H1 (cell line): ENCODE data around the gene GFI1B. TPM values are rescaled to one million over a fixed set of nuclear protein-coding genes. Genes with fewer than 3 reads are reported as not detected.

Experiments used
- CBX5 ChIP-seq: fragments of 300-800, 300-1000 bp; sonication (generic); IDR thresholded peaks from 2 replicates; pipeline ENCODE4 v1.7.1; 2016; ENCODE audit warnings: antibody characterized with exemption, low read length, low read depth
- CHD1 ChIP-seq: IDR thresholded peaks from 2 replicates; pipeline ENCODE4 v1.6.1; 2012; ENCODE audit warnings: low read depth, low read length, improper control_type of control experiment
- CHD2 ChIP-seq: IDR thresholded peaks from 2 replicates; pipeline ENCODE4 v1.6.1; 2012; ENCODE audit warnings: low read length, improper control_type of control experiment
- FOSL1 ChIP-seq: IDR thresholded peaks from 2 replicates; pipeline ENCODE4 v1.6.1; 2011; ENCODE audit warnings: mild to moderate bottlenecking, low read depth, low read length, moderate library complexity; ENCODE audit not compliant: insufficient read depth
- MAFK ChIP-seq: IDR thresholded peaks from 2 replicates; pipeline ENCODE4 v1.6.1; 2012; ENCODE audit warnings: low read depth, mild to moderate bottlenecking, improper control_type of control experiment, low read length
- POU5F1 ChIP-seq: IDR thresholded peaks from 2 replicates; pipeline ENCODE4 v1.6.1; 2011; ENCODE audit warnings: low read depth, mild to moderate bottlenecking, low read length, moderate library complexity
- RFX5 ChIP-seq: IDR thresholded peaks from 2 replicates; pipeline ENCODE4 v1.6.1; 2011; ENCODE audit warnings: low read depth, low read length, improper control_type of control experiment, borderline replicate concordance
- TAF1 ChIP-seq: IDR thresholded peaks from 2 replicates; pipeline ENCODE4 v1.6.1; 2011; ENCODE audit warnings: mild to moderate bottlenecking, low read depth, low read length
- ZNF274 ChIP-seq: IDR thresholded peaks from 2 replicates; pipeline ENCODE4 v1.7.0; 2012; ENCODE audit warnings: low read length, borderline replicate concordance; ENCODE audit errors: extremely low read depth
- polyA plus RNA-seq, 7 experiments: library from polyadenylated mRNA; depleted of rRNA in 3 of 7; stranded (reverse) in 5 of 7; unstranded in 2 of 7; fragments of >200 nt in 5 of 7; fragments of 200-250 nt in 2 of 7; gene quantifications; 1 replicate in 5 of 7; 2 replicates in 1 of 7; 4 replicates in 1 of 7; pipeline versions ENCODE4 v1.2.1 to v1.2.3, GENCODE V29; 2011 to 2013; ENCODE audit warnings: missing spikeins in 2 of 7, mixed read lengths in 2 of 7
- total RNA-seq: library from RNA; stranded (reverse); fragmentation: NEBNext Ultra II Directional; extraction: Animal tissue kit (Norgen Biotek cat#: 25700); gene quantifications from 2 replicates; pipeline ENCODE4 v1.2.1, GENCODE V29; 2021
- TF ChIP-seq, protein P1 (sequence below): fragments of 300-600 bp; sonication (generic); IDR thresholded peaks from 2 replicates; pipeline ENCODE4 v1.7.1; 2012; ENCODE audit warnings: low read length, moderate library complexity, mild to moderate bottlenecking, inconsistent platforms; ENCODE audit not compliant: insufficient replicate concordance

Gene GFI1B
- total and polyA plus RNA-seq, 2 of the 8 experiments (the other 6 are each of a cell fraction or from before 2014, with no cell fraction given): 0.09 to 0.11 TPM

DNA sequence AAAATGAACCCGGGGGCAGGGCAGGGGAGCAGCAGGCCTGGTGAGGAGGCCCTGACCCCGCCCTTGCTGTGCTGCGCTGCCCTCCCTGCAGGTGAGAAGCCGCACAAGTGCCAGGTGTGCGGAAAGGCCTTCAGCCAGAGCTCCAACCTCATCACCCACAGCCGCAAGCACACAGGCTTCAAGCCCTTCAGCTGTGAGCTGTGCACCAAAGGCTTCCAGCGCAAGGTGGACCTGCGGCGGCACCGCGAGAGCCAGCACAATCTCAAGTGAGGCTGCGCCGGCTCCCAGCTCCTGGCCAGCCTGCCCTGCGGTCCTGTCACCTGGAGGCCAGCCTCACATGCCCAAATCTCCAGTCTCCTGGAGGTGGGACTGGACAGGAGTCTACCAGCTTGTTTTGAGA, 12.3 kb downstream of the GFI1B start (continued):
- TF ChIP-seq, protein P1, sequence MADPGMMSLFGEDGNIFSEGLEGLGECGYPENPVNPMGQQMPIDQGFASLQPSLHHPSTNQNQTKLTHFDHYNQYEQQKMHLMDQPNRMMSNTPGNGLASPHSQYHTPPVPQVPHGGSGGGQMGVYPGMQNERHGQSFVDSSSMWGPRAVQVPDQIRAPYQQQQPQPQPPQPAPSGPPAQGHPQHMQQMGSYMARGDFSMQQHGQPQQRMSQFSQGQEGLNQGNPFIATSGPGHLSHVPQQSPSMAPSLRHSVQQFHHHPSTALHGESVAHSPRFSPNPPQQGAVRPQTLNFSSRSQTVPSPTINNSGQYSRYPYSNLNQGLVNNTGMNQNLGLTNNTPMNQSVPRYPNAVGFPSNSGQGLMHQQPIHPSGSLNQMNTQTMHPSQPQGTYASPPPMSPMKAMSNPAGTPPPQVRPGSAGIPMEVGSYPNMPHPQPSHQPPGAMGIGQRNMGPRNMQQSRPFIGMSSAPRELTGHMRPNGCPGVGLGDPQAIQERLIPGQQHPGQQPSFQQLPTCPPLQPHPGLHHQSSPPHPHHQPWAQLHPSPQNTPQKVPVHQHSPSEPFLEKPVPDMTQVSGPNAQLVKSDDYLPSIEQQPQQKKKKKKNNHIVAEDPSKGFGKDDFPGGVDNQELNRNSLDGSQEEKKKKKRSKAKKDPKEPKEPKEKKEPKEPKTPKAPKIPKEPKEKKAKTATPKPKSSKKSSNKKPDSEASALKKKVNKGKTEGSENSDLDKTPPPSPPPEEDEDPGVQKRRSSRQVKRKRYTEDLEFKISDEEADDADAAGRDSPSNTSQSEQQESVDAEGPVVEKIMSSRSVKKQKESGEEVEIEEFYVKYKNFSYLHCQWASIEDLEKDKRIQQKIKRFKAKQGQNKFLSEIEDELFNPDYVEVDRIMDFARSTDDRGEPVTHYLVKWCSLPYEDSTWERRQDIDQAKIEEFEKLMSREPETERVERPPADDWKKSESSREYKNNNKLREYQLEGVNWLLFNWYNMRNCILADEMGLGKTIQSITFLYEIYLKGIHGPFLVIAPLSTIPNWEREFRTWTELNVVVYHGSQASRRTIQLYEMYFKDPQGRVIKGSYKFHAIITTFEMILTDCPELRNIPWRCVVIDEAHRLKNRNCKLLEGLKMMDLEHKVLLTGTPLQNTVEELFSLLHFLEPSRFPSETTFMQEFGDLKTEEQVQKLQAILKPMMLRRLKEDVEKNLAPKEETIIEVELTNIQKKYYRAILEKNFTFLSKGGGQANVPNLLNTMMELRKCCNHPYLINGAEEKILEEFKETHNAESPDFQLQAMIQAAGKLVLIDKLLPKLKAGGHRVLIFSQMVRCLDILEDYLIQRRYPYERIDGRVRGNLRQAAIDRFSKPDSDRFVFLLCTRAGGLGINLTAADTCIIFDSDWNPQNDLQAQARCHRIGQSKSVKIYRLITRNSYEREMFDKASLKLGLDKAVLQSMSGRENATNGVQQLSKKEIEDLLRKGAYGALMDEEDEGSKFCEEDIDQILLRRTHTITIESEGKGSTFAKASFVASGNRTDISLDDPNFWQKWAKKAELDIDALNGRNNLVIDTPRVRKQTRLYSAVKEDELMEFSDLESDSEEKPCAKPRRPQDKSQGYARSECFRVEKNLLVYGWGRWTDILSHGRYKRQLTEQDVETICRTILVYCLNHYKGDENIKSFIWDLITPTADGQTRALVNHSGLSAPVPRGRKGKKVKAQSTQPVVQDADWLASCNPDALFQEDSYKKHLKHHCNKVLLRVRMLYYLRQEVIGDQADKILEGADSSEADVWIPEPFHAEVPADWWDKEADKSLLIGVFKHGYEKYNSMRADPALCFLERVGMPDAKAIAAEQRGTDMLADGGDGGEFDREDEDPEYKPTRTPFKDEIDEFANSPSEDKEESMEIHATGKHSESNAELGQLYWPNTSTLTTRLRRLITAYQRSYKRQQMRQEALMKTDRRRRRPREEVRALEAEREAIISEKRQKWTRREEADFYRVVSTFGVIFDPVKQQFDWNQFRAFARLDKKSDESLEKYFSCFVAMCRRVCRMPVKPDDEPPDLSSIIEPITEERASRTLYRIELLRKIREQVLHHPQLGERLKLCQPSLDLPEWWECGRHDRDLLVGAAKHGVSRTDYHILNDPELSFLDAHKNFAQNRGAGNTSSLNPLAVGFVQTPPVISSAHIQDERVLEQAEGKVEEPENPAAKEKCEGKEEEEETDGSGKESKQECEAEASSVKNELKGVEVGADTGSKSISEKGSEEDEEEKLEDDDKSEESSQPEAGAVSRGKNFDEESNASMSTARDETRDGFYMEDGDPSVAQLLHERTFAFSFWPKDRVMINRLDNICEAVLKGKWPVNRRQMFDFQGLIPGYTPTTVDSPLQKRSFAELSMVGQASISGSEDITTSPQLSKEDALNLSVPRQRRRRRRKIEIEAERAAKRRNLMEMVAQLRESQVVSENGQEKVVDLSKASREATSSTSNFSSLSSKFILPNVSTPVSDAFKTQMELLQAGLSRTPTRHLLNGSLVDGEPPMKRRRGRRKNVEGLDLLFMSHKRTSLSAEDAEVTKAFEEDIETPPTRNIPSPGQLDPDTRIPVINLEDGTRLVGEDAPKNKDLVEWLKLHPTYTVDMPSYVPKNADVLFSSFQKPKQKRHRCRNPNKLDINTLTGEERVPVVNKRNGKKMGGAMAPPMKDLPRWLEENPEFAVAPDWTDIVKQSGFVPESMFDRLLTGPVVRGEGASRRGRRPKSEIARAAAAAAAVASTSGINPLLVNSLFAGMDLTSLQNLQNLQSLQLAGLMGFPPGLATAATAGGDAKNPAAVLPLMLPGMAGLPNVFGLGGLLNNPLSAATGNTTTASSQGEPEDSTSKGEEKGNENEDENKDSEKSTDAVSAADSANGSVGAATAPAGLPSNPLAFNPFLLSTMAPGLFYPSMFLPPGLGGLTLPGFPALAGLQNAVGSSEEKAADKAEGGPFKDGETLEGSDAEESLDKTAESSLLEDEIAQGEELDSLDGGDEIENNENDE: no peak
- no peak for TF ChIP-seq ZNF274
- no peak for TF ChIP-seq MAFK
- TF ChIP-seq CHD2: no peak
- TF ChIP-seq CHD1: no peak
- no peak for TF ChIP-seq CBX5
- no peak for TF ChIP-seq TAF1
- TF ChIP-seq POU5F1: no peak
- TF ChIP-seq FOSL1: no peak
- TF ChIP-seq RFX5: no peak
